GM21723 (cell line): Measurements from ENCODE around the gene C3.
"Not testable (repeated sequence)": the region's sequence is repeated elsewhere in the genome, so short reads cannot be mapped to it uniquely, and the experiment has no call there.

ENCODE experiments used
- ATAC-seq: cut with Tn5 transposase; IDR thresholded peaks from one replicate; pipeline ENCODE4 v1.9.1; 2021; ENCODE audit warnings: mild to moderate bottlenecking, moderate library complexity; ENCODE audit not compliant: unreplicated experiment

The C3 gene

DNA sequence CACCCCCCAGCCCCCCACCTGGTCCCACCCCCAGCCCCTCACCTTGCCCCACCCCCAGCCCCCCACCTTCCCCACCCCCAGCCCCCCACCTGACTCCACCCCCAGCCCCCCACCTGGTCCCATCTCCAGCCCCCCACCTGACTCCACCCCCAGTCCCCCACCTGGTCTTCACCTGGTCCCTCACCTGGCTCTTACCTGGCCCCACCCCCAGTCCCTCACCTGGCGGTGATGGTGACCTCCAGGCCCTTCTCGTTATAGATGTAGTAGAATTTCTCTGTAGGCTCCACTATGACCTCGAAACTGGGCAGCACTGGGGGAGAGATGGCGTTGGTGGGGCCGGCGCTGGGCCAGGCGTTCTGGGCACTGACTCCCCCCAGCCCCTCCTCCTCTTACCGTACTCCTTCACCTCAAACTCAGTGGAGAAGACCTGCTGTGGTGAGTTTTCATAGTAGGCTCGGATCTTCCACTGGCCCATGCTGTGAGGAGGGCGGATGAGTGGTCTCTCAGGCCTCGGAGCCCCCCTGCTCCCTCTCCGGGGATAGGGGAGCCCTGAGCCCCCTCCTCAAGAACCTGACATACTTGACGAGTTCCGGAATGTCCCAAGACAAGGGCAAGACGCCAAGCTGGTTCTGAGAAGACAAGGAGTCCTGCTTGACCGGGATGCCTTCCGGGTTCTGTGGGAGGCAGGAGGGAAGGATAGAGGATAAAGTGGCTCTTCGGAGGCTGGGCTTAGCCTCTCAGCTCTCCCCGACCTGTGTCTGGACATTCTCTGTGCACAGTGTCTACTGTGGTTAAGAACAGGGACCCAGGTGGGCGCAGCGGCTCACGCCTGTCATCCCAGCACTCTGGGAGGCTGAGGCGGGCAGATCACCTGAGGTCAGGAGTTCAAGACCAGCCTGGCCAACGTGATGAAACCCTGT is 6.4 kb downstream of the C3 start:
- no peak for ATAC-seq

DNA sequence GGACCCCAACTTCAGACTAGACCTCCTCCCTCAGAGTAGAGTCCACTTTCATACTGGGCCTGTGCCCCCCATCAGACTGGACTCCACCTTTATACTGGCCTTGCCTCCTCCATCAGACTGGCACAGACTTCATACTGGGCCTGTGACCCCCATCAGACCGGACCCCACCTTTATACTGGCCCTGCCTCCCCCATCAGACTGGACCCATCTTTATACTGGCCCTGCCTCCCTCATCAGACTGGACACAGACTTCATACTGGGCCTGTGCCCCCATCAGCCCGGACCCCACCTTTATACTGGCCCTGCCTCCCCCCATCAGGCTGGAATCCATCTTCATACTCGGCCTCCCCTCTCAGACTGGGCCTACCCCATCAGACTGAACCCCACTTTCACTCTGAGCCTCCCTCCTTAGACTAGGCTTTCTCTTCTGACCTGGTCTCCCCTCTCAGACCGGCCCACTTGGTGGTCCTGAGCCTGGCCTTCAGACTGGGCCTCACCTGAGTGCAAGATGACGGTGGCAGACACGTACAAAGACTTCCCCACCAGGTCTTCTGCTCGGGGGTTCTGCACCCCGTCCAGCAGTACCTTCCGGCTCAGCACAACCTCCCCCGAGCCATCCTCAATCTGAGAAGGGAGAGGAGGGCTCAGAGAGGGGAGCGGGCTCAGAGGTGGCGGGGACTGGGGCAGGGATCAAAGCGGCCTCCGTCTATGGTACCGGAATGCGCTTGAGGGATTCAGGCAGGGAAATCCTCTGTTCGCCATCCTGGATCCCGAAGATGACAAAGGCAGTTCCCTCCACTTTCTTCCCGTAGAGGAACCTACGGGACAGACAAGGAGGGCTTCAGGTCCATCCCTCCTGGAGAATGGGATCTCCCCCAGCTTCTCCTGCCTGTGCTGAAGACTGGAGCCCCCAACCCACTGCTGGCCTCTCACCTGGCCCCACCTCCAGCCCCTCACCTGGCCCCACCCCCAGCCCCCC is 7.5 kb downstream of the C3 start:
- no peak for ATAC-seq

DNA sequence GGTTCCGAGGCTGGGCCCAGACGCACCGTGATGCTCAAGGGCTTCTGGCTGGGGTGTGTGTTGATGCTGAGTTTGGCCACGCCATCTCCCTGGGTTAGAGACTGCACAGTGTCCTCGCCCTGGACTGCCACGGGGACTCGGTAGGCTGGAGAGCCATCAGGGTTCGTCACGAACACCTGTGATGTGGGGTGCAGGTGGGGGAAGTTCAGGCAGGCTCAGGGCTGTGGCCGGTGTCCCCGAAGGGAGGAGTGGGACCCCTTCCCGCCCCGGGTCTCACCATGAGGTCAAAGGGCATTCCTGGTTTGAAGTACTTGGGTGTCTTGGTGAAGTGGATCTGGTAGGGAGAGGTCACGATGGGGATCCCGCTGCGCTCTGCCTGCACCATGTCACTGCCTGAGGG is 8.2 kb downstream of the C3 start:
- ATAC-seq, result no peak

DNA sequence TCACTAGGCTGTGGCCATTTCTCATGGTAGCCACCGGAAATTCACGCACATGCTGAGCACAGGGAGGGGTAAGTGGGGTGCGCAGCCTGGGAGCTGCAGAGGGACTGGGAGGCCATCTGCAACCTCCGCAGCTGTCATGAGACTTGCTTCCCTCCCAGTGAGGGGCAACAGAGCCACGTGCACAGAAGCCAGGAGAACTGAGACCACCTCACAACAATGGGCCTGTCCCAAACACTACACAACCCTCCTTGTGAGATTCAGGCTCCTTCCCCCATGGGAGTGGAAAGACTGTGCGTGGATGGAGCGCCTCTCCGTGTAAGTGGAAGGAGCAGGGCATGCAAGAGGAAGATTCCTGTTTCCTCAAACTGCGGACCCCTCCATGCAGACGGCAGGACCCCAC is 8.8 kb downstream of the C3 start:
- no peak for ATAC-seq

DNA sequence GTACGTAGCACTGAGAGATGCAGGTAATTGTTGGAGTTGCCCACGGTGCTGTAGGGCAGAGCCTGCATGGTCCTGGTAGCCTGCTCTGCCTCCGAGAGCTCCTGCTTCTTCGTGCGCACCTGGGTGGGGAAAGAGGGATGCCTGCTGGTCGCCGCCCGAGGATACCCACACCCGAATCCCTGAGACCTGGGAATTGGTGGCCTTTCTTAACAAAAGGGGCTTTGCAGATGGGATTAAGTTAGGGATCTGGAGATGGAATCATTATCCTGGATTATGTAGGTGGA is 9.4 kb downstream of the C3 start:
- ATAC-seq, result no peak

DNA sequence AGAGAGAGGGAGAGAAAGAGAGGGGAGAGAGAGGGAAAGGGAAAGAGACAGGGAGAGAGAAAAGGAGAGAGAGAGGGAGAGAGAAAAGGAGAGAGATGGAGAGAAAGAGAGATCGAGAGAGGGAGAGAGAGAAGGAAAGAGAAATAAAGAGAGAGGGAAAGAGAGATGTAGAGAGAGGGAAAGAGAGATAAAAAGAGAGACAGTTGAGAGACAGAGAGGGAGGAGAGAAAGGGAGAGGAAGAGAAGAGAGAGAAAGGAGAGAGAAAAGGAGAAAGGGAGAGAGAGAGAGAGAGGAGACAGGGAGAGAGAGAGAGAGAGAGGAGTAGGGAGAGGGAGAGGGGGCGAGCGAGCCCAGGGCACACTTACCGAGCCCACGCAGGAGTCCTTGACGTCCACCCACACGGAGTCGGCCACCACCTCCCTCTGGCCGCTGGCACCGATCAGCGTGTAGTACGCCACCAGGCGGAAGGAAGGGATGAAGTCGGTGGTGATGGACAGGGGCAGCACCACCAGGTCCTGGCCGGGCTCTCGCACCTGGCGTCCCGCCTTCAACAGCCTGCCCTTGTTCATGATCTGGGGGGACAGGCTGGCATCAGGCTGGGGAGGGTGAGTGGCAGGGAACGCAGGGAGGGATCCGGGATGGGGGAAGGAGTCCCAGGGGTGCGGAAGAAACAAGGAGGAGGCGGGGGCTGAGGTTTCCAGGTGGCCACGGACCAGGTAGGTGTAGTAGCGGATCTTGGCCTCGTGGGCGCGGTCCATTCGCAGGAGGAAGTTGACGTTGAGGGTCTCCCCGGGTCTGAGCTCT is 10.0 kb downstream of the C3 start:
- ATAC-seq, result no peak

DNA sequence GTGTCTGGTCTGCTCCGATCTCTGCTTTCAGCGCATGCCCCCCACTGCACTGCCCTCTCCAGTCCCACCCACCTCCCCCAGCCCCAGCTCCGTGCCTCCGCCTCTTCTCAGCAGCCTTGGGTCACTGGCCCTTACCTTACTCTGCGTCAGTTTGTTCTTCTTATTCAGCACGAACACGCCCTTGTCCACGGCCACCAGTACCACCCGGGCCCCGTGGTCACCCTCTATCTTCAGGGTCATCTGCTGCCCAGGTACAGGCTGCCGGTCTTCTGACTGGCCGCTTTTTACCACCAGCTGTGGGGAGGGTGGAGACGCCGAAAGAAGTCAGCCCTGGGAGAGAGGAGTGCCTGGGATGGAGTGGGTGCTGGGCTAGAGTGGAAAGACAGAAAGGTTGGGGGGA is 10.9 kb downstream of the C3 start:
- no peak for ATAC-seq

DNA sequence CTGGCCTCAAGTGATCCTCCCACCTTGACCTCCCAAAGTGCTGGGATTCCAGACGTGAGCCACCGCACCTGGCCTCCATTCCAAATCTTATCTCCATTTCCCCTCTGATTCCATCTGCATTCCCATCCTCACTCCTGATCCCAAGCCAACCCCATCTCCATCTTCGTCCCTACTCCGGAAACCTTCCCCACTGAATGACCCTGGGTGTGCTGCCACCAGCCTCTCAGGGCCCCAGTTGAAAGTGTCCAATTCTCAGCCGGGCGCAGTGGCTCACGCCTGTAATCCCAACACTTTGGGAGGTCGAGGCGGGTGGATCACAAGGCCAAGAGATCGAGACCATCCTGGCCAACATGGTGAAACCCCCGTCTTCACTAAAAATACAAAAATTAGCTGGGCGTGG is 11.5 kb downstream of the C3 start:
- not testable (repeated sequence) for ATAC-seq

DNA sequence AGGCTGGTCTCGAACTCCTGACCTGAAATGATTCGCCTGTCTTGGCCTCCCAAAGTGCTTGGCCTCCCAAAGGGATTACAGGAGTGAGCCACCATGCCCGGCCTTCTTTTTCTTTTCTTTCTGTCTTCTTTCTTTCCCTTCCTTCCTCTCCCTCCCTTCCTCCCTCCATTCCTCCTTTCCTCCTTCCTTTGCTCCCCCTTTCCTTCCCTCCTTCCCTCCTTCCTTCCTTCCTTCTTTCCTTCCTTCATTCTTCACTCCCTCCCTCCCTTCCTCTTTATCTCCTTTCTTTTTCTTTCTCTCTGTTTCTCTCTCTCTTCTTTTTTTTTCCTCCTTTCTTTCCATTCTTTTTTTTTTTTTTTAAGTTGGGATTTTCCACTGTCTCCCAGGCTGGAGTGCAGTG is 12.1 kb downstream of the C3 start:
- no peak for ATAC-seq

DNA sequence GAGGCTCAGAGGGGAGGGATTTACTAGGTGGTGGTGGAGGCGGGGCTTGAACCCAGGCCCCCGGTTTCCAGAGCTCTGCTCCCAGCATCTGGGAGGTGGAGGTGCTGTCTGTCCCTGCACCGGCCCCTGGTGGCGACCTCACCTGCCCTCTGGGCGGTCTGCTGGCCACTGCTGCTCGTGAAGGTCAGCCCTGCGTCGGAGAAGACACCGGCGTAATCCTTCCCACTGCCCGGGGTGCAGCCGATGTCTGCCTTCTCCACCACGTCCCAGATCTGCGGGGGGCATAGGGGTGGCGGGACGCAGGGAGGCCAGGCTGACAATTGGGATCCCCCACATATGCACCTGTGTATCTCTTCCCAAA is 12.8 kb downstream of the C3 start:
- no peak for ATAC-seq

DNA sequence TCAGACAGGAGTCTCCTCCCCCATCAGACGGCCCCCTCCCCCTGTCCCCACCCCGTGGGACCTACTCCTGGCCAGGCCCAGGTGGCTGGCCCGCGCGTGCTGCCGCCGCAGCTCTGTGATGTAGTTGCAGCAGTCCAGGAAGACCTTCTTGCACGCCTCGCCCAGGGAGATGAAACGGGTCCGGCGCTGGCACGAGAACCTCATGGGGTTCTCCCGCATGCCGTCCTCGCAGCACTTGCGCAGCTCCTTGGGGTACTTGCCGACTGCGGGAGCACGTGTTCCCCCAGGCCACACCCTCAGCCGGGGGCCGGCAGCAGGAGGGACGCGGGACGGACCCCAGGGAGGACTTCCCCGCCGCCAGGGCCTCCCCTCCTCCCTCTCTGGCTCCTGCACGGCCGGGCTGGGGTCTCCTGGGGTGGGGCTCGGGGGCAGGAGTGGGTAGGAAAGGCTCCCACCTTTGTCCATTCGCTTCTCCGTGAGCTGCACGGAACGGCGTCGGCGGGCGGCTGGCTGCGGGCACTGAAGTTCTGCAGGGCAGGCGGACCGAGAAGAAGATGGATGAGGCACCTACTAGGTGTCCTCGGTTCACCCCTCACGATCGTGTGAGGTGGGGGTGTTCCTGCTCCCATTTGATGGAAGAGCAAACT is 13.3 kb downstream of the C3 start:
- ATAC-seq, result no peak

DNA sequence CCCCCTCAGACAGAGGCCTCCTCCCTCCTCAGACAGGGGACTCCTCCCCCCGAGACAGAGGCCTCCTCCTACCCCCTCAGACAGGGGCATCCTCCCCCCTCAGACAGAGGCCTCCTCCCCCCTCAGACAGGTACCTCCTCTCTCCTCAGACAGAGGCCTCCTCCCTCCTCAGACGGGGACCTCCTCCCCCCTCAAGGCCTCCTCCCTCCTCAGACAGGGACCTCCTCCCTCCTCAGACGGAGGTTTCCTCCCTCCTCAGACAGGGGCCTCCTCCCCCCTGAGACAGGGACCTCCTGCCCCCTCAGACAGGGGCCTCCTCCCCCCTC is 13.9 kb downstream of the C3 start:
- ATAC-seq, result no peak

DNA sequence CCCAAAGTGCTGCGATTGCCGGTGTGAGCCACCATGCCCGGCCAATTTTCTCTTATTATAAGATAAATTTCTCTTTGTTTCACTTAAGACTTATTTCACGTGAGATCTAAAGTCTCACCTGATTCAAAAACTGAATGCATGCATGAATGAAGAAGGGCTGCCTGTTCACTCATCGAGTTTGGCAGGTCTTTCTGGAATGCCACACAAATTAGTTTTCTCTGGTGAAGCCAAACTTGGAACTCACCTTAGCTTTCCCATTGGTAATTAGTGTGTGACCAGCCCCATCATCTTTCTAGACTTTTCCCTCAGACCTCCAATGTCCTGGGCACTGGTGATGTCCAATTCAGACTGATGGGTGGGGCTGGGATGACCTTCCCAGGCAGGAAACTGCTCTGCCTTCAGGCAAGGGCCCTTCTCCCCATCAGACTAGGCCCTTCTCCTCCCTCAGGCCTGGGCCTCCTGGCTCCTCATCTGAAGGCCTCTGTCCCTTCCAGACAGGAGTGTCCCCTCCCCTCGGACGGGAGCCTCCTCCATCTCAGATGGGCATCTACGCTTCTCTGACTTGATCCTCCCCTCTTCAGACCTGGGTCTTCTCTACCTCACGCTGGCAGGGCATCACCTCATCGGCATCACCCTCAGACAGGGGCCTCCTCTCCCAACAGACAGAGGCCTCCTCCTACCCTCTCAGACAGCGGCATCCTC is 14.4 kb downstream of the C3 start:
- ATAC-seq, result no peak

DNA sequence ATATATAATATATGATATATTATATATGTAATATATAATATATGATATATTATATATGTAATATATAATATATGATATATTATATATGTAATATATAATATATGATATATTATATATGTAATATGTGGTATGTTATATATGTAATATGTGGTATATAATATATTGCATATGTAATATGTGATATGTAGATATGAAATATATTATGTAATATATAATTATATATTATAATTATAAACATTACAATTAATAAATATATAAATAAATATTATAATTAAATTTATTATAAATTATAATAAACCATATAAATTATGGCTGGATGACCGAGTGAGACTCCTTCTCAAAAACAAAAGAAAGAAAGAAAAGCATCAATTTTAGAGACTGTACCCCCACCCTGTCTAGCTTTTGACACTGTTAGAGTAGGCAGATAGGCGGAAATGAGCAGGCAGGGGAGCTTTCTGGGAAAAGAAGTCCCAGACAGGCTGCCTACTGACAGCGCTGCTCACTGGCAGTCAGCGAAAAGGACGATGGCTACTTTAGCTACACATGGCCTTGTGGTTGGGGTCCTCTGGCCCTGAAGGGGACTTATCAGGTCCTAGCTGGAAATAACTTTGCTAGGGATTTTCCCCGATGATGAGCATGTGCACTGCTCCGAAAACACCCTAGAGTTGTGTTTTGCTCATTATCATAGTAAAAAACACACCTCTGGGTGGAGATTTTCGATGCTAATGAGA is 19.7 kb downstream of the C3 start:
- ATAC-seq, result no peak

DNA sequence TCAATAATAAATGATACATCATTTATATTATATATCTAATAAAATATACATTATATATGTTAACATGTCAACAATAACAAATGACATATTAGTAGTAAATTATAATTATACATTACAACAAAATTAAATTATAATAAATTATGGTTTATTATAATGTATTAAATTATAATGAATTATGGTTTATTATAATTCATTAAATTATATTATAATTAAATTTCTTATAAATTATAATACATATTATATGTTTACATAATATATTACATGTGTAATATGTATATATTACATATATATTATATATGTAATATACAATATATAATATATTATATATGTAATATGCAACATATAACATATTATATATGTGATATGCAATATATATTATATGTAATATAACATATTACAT is 20.5 kb downstream of the C3 start:
- ATAC-seq, result no peak

DNA sequence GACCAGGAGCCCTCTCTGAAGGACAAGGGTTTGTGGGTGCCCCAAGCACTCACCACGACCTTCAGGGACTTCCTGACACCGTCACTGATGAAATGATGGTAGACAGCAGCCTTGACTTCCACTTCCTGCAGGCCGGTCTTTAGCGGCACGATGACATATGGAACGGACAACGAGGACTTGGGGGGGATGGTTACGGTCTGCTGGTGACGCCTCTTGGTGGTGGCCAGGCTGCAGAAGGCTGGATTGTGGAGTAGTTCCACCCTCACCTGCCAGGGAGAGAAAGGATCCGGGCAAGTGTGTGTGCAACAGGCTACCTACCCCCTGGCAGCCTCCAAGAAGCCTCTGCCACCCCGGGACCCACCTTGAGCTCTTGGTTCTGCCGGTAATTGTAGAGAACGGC is 23.2 kb downstream of the C3 start:
- no peak for ATAC-seq

DNA sequence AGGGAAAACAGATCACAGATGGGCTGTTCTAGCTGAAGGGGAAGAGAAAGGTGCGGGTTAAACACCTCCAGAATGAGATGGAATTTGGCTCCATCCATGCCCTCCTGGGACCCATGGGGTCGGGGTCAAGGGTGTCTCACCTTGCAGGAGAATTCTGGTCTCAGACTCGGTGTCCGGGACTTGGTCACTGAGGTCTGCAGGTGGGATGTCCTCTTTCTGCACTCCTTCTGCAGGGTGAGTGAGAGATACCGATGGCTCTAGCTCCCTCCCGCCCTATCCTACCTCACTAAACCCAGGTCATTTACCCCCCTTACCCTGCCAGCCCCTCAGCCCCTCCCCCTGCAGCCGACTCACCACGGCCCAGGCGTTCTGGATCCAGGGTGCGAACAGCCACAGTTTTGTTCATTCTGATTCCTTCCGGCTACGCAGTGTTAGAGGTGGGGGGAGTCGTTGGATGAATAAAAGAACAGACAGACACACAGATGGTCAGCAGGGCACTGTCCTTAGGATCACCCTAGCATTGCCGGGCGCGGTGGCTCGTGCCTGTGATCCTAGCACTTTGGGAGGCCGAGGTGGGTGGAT is 24.1 kb downstream of the C3 start:
- no peak for ATAC-seq

DNA sequence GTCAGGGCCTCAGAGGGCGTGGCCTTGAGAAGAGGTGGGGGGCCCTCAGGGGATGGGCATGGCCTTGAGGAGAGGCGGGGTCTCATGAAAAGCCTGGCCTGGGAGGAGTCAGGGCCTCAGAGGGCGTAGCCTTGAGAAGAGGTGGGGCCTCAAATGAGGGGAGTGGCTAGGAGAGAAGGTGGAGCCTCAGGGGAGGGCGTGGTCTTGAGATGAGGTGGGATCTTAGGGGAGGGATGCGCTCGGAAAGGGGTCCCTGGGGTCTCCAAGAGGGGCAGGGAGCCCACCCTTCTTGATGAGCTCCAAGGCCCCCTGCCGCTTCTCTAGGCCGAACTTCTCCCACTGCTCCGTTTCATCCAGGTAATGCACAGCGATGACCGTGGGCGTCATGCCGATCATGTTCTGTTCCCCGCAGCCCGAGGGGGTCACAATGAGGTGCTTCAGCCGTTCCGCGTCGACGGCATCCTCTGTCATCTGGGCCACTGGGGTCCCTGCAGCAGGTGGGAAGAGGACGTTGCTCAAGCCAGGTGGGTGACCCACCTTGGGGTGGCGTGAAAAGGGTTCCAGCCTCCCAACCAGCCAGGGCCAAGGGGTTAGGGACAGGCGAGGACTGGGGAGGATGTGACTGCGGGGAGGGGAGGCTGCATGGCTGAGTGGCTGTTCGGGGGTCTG is 26.2 kb downstream of the C3 start:
- no peak for ATAC-seq

DNA sequence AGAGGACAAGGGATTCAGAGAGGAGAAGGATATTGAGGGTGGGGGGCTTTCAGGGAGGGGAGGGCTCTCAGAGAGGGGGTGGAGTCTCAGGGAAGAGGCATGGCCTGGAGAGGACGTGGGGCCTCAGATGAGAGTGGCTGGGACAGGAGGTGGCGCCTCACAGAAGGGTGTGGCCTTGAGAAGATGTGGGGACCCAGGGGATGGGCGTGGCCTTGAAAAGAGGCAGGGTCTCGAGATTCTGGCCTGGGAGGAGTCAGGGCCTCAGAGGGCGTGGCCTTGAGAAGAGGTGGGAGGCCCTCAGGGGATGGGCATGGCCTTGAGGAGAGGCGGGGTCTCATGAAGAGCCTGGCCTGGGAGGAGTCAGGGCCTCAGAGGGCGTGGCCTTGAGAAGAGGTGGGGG is 26.8 kb downstream of the C3 start:
- no peak for ATAC-seq
